ELF-1 (cell line): ENCODE data around the gene CLIC5.
"Not testable (repeated sequence)": the region's sequence is repeated elsewhere in the genome, so short reads cannot be mapped to it uniquely, and the experiment has no call there.

Source experiments
- DNase-seq: peaks from one replicate; pipeline ENCODE4 v3.0.0-alpha.2; 2016; ENCODE audit warnings: low read depth, low spot score

The CLIC5 gene

DNA sequence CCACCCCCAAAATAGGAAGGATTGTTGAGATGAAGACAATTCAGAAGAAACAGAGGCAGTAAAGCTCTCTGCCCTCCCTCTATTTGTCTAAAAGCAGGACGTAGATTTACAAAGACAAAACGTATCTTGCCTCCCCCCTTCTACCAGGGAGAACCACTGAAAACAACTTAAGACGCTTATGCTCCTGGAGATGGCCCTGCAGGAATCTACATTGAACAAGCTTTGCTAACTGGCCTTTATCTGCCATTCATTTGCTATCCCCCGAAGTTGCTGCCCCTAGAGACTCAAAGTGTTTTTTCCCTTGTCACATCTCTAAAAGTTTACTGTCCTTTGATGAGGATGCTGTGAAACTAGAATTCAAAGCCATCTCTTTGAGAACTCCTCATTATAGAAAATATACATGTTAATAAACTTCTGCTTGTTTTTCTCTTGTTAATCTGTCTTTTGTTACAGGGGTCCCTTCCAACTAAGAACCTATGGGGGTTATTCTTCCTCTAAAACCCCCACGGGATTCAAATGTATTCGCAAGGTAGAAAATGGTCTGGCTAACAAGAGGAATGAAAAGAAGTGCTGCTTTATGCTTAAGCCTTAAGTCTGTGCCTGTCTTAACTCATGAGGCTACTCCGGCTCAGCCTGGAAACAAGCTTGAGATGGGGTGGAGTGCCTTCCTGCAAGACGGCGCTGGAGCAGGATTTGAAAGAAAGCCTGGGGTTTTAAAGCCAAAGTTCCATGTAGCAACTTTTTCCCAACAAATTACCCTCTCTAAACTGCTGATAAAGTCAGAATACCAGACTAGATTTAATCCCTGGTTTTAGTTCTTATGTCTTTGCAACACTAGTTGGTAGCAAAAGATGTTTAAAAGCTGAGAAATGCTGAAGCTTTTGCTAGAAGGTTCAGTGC lies 88.0 kb downstream of the CLIC5 start:
- DNase-seq, result no peak

DNA sequence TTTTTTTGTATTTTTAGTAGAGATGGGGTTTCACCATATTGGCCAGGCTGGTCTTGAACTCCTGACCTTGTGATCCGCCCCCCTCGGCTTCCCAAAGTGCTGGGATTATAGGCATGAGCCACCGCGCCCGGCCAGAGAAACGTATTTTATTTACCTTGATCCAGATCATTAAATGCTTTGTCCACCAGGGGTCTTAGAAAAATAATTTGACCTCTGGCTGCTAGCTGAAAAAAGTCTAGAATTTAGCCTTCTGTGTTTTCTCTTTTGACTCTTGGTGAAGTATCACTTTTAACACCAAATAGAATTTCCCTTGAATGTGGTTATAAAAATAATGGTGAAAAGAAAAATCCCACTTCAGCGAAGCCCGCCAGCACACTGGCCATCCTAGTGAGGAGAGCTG lies 89.2 kb downstream of the CLIC5 start:
- not testable (repeated sequence) for DNase-seq

DNA sequence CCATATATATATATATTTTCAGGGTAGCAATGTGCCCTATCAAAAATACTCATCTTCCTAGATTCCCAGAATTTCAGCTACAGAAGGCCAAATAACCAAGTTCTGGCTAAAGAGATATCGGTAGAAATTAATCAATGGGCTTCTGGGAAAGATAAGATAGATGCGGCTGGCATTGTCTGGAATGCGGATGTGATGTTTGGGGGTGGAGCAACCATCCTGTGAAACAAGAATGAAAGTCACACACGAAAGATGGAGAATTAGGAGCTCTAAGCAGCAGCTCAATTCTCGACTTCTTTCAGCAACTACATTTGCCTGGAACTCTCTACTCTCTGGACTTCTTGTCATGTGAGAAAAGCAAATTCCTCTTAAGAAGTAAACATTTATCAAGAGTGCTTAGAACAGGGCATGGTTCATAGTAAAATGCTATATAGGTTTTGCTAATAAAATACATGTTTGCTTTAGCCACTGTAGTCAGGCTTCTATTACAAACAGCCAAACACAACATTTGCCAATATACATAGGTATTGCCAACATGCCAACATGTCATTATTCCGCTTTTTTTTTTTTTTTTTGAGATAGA lies 90.8 kb downstream of the CLIC5 start:
- no peak for DNase-seq

DNA sequence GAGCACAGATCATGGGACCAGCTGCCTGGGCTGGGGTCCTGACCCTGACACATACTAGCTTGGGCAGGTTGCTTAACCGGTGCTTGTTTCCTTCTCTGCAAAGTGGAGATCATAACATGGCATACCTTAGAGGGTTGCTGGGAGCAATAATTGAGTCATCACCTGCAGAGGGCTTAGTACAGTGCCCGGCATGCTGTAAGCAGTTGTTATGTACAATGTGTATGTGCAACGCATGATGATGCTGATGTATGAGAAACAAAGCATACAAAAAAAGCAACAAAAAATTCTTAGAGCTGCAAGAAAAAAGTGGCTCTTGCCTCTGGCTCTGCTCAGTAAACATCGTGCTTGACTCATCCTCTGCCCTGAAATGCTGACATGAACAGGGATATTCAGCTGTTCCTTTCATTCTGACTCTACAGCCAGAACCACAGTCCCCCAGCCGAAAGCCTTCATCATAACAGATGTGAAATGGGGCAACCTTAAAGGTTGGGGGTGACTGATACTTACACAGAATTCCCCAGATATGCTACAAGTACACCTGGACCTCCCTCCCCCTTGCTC lies 91.7 kb downstream of the CLIC5 start:
- DNase-seq, result no peak

DNA sequence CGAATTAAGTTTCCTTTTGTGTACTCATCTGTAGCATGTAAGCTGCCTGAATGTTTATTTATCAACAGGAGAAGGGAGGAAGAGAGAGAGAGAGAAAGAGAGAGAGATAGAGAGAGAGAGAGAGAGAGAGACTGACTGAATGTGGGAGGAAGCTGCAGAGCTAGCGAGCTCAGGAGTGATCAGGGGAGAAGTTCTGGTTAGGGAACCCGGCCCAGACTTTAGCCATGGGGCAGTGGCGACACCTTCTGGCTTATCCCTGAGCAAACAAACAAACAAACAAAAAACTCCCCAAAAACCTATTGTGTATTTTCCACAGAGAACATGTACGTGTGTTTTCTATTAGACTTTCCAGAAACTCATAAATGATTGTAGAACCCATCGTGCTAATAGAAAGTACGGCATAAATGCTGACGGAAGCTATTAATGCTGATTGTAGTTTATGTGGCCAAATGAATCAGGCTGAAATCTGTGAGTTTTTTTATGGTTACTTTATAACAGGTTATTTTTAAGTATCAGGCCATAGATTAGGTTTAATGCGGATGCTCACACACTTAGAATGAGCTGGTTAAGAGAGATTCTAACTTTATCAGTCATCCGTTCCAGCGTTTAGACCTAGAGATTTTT lies 92.8 kb downstream of the CLIC5 start:
- DNase-seq, result peak; percentile 80

DNA sequence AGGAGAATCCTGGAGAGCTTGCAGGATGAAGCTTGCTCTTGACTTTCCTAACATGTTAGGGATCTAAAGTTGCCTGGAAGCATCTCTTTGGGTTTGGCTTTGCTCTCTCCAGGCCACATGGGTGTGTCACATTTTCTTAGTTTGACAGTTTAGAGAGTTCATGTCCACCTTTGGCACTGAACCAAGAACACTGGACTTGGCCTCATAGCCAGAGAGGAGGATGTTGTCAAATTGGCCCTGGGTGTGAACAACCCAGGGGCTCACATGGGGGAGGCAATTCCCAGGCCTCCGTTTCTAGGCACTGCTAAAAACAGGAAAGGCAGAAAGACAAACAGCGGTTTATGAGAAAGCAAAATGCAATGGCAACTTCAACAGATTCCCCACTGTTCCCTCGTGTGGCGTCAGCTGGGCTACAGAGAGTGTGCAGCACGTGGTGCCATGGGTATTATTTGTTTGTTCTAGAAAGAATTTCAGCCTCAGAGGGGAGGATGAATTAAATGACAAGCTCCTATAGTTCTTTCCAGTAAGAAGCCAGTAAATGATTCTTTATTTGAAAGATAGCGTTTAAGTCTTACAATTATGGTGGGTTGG lies 93.9 kb downstream of the CLIC5 start:
- DNase-seq, result no peak

DNA sequence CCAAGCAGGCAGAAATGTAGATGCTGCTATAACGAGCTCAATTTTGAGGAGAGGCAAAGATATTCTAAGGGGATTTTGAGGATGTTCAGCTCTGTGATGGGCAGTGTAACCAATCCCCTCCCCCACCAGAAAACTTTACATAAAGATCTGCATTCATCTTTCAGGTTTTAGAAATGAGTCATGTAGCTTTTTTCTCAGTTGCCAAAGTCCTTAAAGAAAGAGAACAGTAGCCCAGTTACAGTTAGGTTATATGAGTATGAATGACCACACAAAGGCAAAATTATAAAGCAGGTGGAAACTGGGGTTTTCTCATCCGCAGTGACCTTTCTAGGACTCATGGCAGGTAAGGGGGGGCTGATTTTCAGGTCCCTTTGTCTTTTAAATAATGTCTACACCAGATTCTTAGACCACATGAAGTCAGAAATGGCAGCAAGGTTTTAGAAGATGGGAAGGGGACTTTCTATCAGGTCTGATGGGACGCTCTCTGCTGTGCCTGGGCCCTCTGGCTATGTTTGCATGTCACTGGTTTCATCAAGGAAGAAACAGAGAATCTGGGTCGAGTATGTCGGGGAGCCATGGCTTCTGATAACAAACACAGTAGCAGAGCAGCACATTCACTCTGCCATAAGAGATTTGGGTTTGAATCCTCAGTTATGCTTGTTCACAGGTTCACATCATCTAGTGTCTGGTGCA lies 94.7 kb downstream of the CLIC5 start:
- DNase-seq, result no peak

DNA sequence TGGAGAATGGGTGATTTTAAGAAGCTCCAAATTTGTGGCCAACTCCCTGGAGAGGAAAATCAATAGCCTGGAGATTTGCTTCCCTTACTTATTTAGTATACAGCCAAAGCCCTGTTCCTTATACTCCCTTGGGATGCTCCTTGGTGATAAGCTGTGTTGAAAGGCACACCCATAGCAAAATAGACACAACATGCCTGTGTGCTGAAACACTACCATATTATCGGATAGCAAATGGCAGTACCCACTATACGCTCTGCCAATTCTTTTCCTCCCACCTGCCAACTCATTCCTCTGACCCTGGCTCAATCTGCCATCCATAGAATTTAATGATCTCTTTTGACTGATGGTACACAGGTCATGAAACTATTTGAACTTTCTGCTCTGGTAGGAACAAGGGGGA lies 98.2 kb downstream of the CLIC5 start:
- DNase-seq, result no peak

DNA sequence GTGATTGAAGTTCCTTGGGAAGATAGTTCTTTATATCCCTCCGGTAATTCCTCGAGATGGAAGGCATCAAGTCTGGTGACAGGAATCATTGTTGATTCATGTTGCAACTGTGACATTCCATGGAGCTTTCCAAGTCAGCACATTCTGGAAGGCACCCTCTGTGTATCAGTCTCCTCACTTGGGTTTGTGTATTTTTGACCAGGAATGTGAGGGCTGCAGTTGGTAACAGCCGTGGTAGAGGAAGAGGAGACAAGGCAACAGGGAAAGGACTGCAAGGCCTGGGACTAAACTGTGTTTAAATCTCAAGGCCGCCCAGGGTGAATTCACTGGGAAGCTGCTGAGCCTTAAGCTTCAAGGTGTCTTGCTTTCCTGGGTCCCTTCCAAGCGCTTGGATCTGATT lies 99.0 kb downstream of the CLIC5 start:
- DNase-seq, result no peak

DNA sequence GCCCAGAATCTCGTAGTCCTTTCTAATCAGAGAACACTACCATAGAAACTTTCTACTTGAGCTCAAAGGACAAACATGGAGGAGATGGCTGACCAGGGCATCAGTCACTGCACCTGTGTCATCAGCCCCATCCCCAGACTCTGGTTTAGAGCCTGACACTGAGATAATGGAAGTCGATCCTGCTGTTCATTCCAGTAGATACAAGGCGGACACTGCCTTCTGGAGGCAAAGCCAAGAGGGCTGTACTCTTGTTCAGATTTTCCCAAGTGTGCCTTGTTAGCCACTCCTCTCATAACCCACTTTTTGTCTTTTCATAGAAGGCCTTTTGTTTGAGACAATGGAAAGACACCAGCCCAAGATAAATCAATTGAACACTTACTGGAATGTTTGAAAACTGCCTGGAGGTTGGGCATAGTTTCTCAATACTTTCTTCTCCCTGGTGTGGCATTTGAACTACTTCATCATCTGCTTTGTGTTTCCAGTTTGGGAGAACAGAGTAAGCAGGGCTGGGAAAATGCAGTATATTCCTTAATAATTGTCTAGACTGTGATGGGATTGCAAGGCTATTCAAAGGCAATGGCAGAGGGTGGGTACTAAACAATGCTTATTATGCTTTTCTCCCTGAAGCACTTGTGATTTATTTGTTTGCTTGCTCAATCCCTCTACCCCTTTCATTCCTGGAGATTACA lies 99.7 kb downstream of the CLIC5 start:
- DNase-seq, result no peak

DNA sequence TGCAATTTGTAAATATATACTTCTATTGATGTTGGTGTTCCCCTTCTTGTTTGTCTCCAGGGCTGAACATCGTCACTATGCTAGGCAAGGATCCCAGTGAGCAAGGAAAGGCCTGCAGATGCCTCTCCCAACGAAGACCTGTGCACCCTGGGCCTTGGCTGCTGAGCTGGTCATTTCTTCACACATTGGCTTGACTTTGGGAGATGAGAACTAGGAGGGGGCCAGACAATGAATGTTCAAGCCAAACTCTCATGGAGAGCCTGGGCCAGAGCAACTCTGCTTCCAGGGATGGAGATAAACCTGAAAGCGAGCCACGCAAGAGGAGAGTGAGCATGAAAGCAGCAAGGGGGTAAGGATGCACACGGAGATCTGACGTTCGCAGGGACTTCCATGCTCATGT lies 104.0 kb downstream of the CLIC5 start:
- DNase-seq, result no peak

DNA sequence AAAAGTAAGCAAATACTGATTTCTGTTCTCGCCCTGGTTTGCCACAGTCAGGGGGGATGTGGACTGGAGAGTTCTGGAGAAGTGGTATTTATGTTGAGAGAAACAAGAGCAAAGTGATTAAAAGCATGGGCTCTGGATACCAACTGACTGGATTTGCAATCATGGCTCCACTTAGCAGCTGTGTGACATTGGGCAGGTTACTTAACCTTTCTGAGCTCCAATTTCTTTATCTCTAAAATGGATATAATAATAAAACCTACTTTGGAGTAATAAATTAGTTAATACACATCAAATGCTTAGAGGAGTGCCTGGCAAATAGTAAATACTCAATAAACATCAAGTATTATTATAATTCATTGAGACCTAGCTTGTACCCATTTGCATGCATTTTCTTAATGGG lies 111.7 kb downstream of the CLIC5 start:
- no peak for DNase-seq

DNA sequence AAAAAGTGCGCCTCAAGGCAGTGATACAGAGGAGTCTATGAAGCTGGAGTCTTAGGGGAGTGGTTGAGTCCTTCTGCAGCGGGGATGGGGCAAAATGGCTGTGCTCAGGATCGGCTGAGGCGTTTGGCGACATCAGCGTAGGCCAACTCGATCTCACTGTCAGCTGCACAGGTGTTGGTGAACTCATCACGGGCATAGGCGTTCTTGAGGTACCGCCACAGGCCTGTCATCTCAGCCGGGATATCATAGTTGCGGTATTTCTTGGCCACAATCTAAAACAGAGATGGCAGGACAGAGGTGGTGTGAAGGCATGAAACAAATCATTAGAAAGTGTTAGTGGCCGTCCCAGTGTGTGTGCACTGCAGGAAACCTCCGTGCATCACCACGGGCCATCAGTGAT lies 112.7 kb downstream of the CLIC5 start:
- DNase-seq, result no peak

DNA sequence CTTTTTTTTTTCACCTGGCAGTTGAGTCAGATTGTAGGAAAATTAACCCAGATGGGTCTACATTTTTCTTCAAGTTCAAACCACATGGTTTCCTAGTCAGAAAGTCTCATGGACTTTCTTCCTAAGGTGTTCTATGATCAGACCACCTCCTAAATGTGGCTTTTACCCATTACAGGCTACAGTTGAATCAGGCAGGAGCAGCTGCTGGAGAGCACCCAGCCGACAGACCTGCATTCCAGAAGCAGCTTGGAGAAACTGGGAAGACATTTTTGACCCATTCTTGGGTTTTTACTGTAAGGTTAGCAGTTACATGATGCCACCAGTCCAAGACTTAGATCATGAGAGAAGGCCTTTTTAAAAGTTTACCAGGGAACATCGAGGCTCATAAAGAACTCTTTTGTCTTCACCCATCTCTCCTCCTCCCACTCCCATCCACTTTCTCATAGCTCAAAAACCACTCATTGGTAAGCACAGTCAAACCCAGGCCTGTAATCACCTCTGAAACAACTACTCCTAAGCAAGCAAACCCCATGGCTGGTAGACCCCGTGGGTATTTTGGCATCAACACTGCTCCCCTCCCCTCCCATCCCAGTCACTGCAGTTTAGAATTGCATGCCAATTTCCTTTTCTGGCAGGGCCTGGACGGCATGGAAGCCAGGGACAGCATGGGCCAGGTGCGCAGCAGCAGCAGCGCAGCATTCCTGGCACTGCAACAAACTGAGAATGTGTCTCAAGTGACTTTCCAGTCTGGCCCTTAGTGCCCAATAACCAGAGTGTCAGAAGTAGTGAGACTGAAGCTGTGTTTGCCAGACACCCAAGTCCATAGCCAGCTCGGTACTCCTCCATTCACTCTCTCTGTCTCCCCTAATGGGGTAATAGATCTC lies 113.7 kb downstream of the CLIC5 start:
- DNase-seq, result no peak

DNA sequence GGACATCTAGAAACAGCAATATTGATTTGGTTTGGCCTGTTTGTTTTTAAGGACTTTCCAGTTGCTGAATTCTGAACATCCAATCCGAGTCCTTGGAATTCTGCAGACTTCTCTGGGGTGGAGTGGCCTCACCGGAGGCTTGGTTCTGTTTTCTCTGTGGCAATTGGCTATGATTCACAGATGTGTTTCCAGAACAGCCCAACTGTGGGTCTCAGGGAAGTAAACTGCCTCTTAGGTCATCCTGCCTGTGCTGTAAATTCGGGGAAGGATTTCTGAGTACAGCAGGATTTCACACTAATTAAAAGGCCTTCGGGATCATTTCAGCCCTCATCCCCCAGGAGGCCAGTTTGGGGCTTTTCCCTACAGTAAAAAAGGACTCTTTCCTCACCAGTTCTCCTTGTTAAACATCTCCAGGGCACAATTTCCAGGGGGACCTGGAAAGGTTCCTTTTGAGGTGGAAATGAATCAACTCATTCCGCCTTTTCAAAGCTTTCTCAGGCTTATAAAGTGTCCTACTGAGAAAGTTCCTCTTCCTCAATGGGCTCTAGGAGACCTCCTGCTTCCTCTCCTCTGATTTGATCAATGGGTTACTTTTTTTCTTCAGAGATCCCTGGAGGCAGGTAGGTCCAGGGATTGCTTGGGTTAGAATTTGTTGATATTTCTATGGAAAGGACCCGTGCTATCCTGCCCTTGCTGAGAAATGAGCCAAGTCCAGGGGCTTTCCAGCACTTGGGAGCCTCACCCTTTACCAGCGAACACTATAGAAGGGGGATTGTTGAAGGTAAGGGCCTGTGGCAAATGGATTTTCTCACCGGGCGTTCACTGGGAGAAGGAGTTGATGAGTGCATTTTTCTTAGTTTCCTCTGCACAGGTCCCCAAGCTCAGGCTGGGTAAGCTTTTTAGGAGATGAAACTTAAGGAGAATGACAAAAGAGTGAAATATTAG lies 114.6 kb downstream of the CLIC5 start:
- DNase-seq, result peak; percentile 76

DNA sequence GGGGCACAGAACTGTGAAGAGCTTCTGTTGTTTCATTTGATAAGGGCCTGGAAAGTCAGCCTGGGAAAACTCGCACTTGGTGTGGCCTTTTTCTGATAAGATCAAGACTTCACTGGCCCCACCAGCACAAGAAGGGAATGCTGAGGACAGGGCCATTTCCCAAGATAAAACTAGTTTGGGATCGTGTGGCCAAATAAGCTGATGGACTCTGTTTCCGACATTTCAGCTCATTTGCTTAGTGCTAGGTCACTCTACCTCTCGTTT lies 116.0 kb downstream of the CLIC5 start:
- no peak for DNase-seq

DNA sequence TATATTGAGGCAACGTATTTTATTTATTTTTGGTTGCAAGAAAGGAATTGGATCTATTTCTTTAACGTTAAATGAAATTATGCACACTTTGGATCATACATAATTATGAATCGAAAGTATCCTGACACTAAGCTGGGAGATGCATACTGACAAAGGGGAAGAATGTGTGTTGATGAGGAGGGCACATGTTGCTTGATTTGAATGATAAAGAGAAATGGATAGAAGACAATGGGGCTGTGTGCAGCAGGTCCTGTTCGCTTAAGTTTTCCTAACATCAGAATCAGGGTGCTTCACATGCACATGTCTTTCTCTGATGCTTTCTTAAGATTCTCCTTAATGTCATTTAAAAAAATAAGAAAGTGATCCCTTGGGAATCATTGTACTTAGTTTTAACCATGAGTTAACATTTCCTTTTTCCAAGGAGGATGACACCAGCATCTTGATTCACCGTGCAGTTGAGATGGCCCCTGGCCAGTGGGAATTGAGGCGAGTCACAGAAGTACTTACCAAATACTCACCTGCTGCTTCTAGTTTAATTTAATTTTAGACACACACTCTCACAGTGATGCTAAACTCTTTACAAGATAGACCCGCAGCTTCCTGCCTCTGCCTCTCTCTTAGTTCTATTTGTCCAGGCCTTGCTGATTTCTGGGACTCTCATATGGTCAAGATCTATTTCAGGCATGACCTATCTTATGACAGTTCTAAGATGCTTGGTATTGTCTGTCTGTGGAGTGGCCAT lies 116.5 kb downstream of the CLIC5 start:
- DNase-seq, result no peak

DNA sequence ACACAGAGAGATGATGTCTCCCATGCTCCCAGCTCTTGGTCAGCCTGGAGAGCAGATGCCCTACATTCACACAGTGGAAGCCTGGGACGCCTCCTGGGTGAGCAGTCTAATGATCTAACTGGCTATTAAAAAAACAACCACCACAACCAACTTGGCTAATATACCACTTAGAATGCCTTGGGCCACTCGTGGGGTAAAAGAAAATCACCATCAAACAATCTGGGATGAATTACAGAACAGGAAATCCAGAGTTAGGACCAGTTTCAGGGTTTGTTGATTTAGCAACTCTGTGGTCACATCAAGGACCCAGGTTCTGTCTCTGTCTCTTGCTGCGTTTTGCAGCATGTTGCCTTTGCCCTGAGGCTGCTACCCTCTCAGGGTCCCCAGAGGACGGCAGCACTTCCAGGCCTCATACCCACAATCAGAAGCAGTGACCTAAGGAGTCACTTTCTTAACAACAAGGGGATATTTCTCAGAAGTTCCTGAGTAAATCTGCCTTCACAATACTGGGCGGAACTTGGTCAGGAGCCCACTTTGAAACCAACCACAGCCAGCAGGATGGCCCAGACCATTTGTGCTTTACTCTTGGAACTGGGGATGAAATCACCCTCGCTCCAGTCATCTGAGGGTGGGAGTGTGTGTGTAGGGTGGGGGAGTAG lies 118.7 kb downstream of the CLIC5 start:
- no peak for DNase-seq
